ENCODE results near the gene NBEA.

The NBEA gene

DNA sequence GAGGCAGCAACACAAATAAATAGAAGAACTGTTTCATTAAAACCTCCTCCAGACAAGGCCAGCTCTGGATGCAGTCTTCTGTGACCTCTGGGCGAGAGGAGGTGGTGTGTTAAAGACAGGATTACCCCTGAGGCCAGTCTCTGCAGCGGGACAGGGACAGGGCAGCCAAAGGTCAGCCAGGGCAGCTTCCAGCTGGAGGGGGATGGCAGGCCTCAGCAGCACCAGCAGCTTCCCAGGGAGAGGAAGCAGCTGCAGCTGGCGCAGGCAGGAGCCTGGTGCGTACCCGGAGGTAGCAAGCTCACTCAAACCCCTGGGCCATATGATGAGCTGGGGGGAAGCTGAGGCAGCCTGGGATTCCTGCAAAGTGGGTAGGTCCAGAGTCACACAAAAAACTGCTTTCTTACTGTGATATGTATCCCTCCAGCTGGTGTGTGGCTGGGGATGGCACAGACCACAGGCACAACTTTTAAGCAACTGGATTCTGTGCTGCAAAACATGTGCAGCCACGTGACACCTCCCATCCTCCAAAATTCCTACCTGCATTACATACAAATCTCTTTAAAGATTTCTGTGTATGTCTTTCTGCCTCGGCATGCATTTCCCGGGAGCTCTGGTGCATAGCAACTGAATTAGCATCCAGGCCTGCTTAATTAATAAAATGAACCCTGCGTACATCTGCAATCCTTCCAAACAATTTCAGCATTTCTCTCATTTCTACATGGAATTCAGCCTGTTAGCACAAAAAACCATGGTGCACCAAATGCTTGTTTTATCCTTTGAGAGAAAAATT lies 772.7 kb downstream of the NBEA start:
- Histone ChIP-seq H3K27ac (ENCODE audit: low read length) (peak overlapping the region; percentile 72), H3K36me3 (ENCODE audit: control insufficient read depth in 1 of 2, insufficient read depth in 2 of 2, low read length in 2 of 2) (no peaks in the 10 kb centered on the region), H3K9me3 (ENCODE audit: control insufficient read depth in 1 of 2, low read length in 2 of 2) (no peaks in the 10 kb centered on the region), H3K27me3 (ENCODE audit: low read depth, low read length) (no peaks in the 10 kb centered on the region), H3K4me1 (ENCODE audit: control insufficient read depth in 1 of 2, insufficient read depth in 2 of 2, low read length in 2 of 2) (peaks cover 17 to 30% of the 10 kb centered on the region in 2 donors), H3K4me3 (ENCODE audit: low read depth in 1 of 2, low read length in 2 of 2) (no peak overlapping the region)

DNA sequence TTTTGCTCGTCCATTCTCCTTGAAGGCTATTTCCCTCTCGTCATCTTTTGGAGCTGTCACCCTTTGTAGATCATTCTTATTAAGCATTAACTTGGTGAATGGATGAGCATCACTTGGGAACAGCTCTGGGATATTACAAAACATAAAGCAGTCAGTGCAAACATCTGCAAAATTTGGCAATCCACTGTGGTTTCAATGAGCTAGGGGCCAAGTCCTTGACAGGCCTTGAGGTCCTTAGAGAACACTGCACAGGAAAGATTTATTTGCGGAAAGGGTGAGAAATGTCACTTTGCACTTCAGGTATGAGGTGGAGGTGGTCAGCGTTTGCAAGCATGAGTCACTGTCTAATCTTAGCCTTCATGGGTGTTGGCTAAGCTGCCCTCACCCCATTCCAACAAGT lies 774.1 kb downstream of the NBEA start:
- Histone ChIP-seq H3K27ac (ENCODE audit: low read length) (no peak overlapping the region), H3K4me3 (ENCODE audit: low read depth in 1 of 2, low read length in 2 of 2) (no peak overlapping the region), H3K27me3 (ENCODE audit: low read depth, low read length) (no peaks in the 10 kb centered on the region), H3K36me3 (ENCODE audit: control insufficient read depth in 1 of 2, insufficient read depth in 2 of 2, low read length in 2 of 2) (no peaks in the 10 kb centered on the region), H3K4me1 (ENCODE audit: control insufficient read depth in 1 of 2, insufficient read depth in 2 of 2, low read length in 2 of 2) (peaks cover 17 to 38% of the 10 kb centered on the region in 2 donors), H3K9me3 (ENCODE audit: control insufficient read depth in 1 of 2, low read length in 2 of 2) (no peaks in the 10 kb centered on the region)

DNA sequence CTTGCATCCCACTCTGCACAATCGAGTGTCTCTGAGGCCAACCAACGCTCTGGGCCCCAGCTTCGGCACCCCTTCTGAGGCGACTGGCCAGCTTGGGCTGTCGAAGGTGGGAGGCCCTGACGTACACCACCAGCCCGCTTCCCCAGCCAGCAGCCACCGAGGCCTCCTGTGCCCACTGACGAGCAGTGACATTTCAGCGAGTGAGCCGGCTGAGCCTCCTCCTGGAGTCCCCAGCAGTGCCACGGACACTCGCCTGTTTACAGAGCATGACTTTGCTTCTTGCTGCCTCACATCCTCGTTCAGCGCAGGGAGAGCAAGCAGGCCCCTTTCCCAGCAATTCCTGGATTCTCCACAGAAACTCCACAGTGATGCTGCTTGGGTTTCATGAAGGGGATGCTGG lies 774.7 kb downstream of the NBEA start:
- H3K27ac ChIP-seq (ENCODE audit: low read length), result no peak overlapping the region
- H3K4me3 ChIP-seq (ENCODE audit: low read depth in 1 of 2, low read length in 2 of 2), result no peak overlapping the region
- no peaks in the 10 kb centered on the region for H3K36me3 ChIP-seq (ENCODE audit: control insufficient read depth in 1 of 2, insufficient read depth in 2 of 2, low read length in 2 of 2)
- no peaks in the 10 kb centered on the region for H3K9me3 ChIP-seq (ENCODE audit: control insufficient read depth in 1 of 2, low read length in 2 of 2)
- peaks cover 17 to 42% of the 10 kb centered on the region in 2 donors for H3K4me1 ChIP-seq (ENCODE audit: control insufficient read depth in 1 of 2, insufficient read depth in 2 of 2, low read length in 2 of 2)
- no peaks in the 10 kb centered on the region for H3K27me3 ChIP-seq (ENCODE audit: low read depth, low read length)

DNA sequence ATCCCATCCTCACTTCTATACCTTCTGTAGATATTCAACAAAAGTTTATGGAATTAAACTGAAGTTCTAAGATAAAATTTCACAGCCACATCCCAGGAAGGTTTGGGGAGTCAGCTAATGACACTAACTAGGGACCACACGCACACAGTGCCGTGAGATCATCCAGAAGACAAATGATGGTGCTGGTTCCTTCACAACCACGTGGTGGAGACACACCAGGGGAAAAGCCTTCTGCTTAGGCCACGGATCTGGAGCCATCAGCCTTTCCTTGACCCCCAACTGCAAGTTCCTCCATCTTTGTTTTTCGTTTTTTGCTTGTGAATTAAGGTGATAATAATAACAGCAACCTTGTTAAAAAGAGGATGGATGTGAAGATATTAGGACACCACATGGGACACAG lies 776.0 kb downstream of the NBEA start:
- Histone ChIP-seq H3K4me1 (ENCODE audit: control insufficient read depth in 1 of 2, insufficient read depth in 2 of 2, low read length in 2 of 2) (peaks cover 17 to 54% of the 10 kb centered on the region in 2 donors), H3K27me3 (ENCODE audit: low read depth, low read length) (no peaks in the 10 kb centered on the region), H3K36me3 (ENCODE audit: control insufficient read depth in 1 of 2, insufficient read depth in 2 of 2, low read length in 2 of 2) (no peaks in the 10 kb centered on the region), H3K4me3 (ENCODE audit: low read depth in 1 of 2, low read length in 2 of 2) (no peak overlapping the region), H3K9me3 (ENCODE audit: control insufficient read depth in 1 of 2, low read length in 2 of 2) (no peaks in the 10 kb centered on the region), H3K27ac (ENCODE audit: low read length) (no peak overlapping the region)

GRCh38 chr13:35720290-35720689 lies 778.2 kb downstream of the NBEA start:
- H3K4me1 ChIP-seq (ENCODE audit: control insufficient read depth in 1 of 2, insufficient read depth in 2 of 2, low read length in 2 of 2), result peaks cover 16 to 61% of the 10 kb centered on the region in 2 donors
- no peak overlapping the region for H3K27ac ChIP-seq (ENCODE audit: low read length)
- H3K4me3 ChIP-seq (ENCODE audit: low read depth in 1 of 2, low read length in 2 of 2), result no peak overlapping the region
- H3K9me3 ChIP-seq (ENCODE audit: control insufficient read depth in 1 of 2, low read length in 2 of 2), result no peaks in the 10 kb centered on the region
- H3K27me3 ChIP-seq (ENCODE audit: low read depth, low read length), result no peaks in the 10 kb centered on the region
- H3K36me3 ChIP-seq (ENCODE audit: control insufficient read depth in 1 of 2, insufficient read depth in 2 of 2, low read length in 2 of 2), result no peaks in the 10 kb centered on the region

DNA sequence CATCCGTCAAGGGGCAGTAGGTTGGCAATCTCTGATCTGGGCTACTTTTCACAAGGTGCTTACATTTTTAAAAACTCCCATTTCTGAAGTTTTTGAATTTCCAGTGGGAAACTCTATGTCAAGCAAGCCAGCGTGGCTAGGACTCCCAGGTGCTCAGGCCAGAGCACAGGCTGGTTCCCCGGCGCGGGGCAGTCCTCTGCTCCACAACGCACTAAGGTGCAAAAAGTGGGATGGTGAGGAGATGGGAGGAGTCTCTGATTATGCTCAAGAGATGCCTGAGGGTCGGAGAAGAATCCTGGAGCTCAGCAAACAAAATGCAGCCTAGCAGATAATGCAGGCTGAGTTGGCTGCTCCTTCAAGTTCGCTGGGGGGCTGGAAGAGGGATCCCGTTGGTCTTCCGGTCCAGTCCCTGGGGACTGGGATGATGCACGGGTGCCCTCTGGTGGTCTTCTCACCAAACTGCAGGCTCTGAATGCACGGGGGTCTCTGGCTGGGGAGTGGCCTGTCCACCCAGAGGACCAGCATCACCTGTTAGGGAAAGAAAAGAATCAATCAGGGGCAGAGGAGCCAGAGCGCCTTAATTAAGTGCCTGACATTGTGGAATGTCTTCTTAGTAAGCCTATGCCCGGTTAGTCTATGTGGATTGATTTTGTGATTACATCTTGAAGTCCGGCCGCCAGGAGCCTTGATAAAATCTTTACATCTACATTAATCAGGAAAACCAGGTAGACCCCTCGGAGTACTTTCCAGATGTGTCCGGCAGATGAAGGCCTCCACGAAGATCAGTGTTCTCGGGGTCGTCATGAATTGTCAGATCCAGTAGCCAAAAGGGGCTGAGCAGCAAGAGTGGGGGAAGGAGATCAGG lies 778.9 kb downstream of the NBEA start:
- Histone ChIP-seq H3K27me3 (ENCODE audit: low read depth, low read length) (no peaks in the 10 kb centered on the region), H3K27ac (ENCODE audit: low read length) (no peak overlapping the region), H3K4me3 (ENCODE audit: low read depth in 1 of 2, low read length in 2 of 2) (peak overlapping the region; percentile 18 to 34), H3K4me1 (ENCODE audit: control insufficient read depth in 1 of 2, insufficient read depth in 2 of 2, low read length in 2 of 2) (peaks cover 14 to 56% of the 10 kb centered on the region in 2 donors), H3K9me3 (ENCODE audit: control insufficient read depth in 1 of 2, low read length in 2 of 2) (no peaks in the 10 kb centered on the region), H3K36me3 (ENCODE audit: control insufficient read depth in 1 of 2, insufficient read depth in 2 of 2, low read length in 2 of 2) (no peaks in the 10 kb centered on the region)
